DMS114 treated with DMSO at 0.1 percent for 48 hours (cell line): ENCODE data around the gene OLIG1.

Source experiments
- DNase-seq: peaks from one replicate; lab custom pipeline; 2025; ENCODE audit not compliant: unreplicated experiment; lab: John Stamatoyannopoulos, UW

Gene OLIG1

GRCh38 chr21:33063375-33063883 is 6.5 kb upstream of the OLIG1 start:
- DNase-seq, result no peak

- no peak for DNase-seq
These were observed 5.9 kb upstream of the OLIG1 start for GRCh38 chr21:33063907-33064622.

DNA sequence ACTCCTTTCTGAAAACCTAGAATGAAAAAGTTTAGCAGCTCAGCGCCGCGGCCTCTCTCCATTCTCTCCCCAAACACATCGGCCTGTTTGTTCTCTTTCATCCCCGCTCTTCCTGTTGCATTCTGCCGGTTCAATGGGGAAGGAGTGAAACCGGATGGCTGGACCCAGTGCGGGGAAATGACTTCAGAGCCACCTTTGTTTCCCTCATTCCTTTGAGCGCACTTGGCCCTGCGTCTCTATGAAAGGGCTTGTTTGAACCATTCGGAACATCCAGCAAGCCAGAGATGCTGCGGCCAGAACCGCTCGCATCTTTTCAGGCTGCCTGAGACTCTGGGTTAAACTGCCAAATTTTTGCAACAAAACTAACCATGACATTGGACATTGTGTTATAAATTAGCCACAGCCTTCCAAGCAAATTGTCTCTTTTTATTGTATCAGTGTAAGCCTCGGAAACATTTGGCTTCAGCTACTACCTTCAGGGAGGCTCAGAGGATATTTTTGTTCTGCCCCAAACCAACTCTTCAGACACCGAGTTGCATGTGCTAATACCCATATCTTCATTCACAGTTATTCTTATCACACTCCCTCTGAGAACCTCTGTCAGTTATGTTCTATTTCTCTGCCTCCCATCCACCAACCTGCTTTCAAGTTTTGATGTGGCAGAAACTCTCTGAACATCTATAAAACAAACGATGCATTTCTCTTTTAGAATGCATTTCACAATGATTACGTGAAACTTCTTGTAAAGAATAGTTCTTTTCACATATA is 5.1 kb upstream of the OLIG1 start:
- no peak for DNase-seq

DNA sequence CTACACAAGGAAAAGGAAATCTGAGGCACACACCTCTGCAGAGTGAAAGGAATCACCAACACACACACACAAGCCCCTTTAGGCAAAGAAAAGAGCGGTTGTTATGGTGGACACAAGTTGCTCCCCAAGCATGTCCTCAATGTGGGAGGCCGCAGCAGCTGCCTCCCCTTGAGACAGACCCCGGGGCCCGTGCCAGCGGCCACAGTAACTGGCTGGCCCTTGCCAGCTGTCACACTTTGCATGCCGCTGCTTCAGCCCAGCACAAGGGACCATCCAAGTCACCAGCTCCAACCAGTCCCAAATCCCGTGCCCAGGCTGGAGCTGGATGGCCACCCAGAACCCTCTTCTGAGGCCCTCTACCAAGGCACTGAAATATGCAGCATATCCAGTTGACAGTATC is 2.9 kb upstream of the OLIG1 start:
- no peak for DNase-seq

GRCh38 chr21:33067457-33067856 is 2.5 kb upstream of the OLIG1 start:
- DNase-seq, result no peak

DNA sequence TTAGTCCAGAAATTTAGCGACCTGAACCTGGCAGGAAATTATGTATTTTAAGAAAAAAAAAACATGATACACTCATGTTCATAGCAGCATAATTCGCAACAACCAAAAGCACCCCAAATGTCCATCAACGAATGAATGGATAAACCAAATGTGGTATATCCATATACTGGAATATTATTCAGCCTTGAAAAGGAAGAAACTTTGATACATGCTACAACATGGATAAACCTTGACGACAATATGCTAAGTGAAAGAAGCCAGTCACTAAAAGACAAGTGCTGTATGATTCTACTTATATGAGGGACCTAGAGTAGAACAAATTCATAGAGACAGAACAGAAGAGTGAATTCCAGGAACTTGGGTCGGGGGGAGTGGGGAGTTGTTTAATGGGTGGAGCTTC is 698 bp upstream of the OLIG1 start:
- DNase-seq, result no peak

DNA sequence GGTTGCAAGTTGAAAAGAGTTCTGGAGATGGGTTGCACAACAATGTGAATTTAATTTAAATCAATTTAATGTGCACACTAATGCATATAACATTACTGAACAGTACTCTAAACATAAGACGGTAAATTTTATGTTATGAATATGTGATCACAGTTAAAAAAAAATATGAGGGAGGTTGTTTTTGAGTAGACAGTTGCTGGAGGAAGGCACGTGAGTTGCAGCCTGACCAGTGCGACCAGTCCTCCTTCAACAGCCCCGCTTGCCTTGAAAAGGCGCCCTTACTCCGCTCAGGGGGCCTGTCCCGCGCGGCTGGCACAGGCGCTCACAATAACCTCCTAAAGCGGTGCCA is 322 bp upstream of the OLIG1 start:
- DNase-seq, result no peak

GRCh38 chr21:33070744-33070997 is 730 bp downstream of the OLIG1 start:
- DNase-seq, result no peak

GRCh38 chr21:33070998-33071769 is 1.2 kb downstream of the OLIG1 start:
- no peak for DNase-seq

DNA sequence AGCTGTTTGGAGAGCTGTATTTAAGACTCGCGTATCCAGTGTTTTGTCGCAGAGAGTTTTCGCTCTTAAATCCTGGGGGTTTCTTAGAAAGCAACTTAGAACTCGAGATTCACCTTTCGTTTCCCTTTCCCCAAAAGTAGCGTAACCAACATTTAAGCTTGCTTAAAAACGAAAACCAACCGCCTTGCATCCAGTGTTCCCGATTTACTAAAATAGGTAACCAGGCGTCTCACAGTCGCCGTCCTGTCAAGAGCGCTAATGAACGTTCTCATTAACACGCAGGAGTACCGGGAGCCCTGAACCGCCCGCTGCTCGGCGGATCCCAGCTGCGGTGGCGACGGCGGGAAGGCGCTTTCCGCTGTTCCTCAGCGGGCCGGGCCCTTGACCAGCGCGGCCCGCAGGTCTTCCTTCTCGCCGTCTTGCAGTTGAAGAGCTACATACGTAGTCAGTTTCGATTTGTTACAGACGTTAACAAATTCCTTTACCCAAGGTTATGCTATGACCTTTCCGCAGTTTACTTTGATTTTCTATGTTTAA is 1.9 kb downstream of the OLIG1 start:
- DNase-seq, result no peak

DNA sequence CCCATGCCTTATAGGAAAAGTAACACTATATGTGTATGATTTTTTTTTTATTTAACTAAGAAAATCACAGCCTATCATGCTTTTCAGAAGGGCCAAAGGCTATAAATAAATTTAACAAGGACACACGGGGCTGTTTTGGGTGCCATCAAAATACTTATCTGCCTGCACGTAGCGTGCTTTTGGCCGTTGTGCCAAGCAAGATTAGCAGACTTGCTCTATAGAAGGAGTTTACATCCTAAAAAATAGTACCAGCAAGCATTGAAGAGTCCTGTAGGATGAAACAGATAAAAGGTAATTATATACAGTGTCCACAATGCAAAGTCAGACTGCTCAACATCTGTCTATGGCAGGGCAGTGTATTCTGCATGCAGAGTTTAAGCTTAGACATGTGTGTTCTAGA is 3.7 kb downstream of the OLIG1 start:
- no peak for DNase-seq

GRCh38 chr21:33075128-33075527 is 5.2 kb downstream of the OLIG1 start:
- DNase-seq, result no peak

GRCh38 chr21:33075596-33076195 is 5.8 kb downstream of the OLIG1 start:
- no peak for DNase-seq

DNA sequence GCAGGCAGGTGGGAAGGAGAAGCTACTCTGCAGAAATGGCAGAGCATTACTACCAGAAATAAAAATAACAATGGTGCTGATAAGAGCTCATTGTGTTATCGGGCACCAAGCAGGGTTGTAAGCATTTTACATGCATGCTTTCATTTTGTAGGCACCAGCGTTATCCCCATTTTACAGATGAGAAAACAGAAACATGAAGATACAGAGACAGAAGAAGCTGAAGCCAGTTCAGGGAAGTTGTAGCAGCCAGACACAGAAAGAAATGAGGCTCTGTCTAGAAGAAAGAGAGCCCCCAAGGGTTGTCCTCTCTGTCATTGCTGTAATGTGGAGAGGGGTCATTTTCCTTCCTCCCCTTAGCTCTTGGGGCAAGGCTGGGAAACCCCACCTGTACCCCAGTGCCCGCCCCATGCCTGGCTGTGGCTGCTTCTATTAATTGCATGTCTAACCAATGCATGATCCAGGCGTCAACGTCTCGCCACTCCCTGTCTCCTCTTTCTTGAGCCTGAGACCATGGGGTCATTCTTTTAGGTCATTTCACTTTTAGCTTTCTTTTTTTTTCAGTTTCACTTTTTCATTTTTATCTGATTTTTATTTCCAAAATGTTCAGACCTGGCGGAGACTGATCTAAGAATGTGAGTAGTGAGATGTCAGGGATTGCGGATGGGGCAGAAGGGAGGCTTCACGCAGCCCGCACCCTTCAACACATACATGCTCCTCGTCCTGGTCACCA is 6.8 kb downstream of the OLIG1 start:
- no peak for DNase-seq

GRCh38 chr21:33078907-33079582 is 9.1 kb downstream of the OLIG1 start:
- no peak for DNase-seq

GRCh38 chr21:33080376-33080775 is 10.4 kb downstream of the OLIG1 start:
- DNase-seq, result no peak

- no peak for DNase-seq
These were observed 10.8 kb downstream of the OLIG1 start for GRCh38 chr21:33080776-33081175.

- DNase-seq, result no peak
These were observed 18.4 kb downstream of the OLIG1 start for GRCh38 chr21:33088384-33088783.

GRCh38 chr21:33089395-33090119 is 19.6 kb downstream of the OLIG1 start:
- DNase-seq, result no peak

GRCh38 chr21:33096426-33096825 is 26.5 kb downstream of the OLIG1 start:
- DNase-seq, result no peak
